ENCODE measurements around the gene C15orf62.

The C15orf62 gene

DNA sequence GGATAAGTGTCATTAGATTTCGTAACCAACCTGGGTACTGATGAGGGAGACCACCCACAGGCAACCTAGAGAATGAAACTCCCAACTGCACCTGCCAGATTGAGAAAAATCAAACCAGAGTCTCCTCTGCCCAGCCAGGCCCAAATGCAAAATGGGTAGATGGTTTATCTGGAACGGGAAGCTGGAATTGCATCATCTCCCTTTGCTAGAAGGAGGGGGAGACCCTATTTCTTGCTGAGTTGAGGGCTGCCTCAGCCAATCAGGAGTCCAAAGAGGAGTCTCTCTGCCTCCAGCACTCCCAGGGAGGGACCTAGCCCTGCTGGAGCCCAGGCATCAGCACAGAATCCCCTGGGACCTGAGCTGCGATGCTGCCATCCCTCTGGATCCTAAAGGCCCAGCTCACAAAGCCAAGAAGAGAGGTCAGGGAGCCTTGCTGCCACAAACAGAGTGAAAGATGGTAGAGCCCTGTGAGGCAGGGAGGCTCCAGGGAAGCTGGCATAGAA lies 22.8 kb upstream of the C15orf62 start:
- peak; percentile 65 for DNase-seq (ENCODE audit: low read depth)
- no peak overlapping the region for H3K4me3 ChIP-seq (ENCODE audit: low read depth, low read length)
- TF ChIP-seq CTCF (conservative IDR thresholded peaks at IDR 0.05; ENCODE audit: low read depth, low read length), result no peak

DNA sequence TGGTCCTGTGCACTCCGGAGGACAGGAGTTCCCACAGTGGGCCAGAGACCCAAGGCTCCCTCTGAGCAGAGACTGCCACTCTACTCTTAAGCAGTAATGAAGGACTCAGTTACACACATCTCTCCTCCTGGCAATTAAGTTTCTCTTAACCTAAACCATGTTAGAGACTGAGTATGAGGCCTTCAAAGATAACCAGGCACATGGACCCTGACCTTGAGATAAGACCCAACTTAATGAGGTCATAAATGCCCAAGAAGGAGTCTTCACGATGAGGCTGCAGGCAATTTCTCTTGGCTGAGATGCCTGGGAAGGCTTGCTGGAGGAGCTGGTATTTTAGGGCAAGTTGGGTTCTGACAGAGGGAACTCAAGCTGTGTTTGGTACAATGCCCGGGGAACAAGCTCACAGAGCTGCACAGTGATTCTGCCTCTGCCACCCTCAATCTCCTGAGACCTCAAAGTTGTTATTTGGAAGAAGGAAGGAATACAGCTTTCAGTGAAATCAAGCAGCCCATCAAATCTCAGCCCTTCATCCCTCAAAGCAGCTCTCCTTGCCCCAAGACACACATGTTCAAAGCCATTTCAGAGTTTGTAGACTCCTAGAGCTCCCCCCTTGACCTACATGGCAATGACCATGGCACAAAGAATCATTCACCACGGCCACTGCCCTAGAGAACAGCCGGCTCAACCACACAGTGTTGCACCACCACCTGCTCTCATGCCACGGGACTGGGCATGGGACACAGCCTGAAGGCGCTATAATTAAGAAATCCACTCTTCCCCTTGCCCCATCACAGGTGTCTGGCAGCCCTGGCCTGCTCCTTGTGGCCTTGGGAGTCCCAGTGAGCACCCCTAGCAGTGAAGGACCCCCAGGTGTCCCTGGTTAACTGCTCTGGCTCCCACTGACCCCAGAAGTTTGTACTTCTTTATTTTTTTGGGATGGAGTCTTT lies 21.8 kb upstream of the C15orf62 start:
- no peak for DNase-seq (ENCODE audit: low read depth)
- no peak for TF ChIP-seq CTCF (conservative IDR thresholded peaks at IDR 0.05; ENCODE audit: low read depth, low read length)
- H3K4me3 ChIP-seq (ENCODE audit: low read depth, low read length), result no peak overlapping the region

DNA sequence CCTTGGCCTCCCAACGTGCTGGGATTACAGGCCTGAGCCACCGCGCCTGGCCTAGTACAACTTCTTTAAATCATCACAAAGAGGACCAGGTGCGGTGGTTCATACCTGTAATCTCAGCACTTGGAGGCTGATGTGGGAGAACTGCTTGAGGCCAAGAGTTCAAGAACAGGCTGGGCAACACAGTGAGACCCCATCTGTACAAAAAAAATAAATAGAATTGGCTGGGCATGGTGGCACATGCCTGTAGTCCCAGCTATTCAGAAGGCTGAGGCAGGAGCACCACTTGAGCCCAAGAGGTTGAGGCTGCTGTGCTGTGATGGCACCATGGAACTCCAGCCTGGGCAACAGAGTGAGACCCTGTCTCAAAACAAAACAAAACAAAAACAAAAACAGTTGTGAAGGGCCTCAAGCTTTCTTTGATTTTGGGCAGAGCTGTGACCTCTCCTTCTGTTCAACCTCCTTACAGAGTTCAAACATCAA lies 20.6 kb upstream of the C15orf62 start:
- no peak overlapping the region for H3K4me3 ChIP-seq (ENCODE audit: low read depth, low read length)
- no peak for TF ChIP-seq CTCF (conservative IDR thresholded peaks at IDR 0.05; ENCODE audit: low read depth, low read length)
- DNase-seq (ENCODE audit: low read depth), result no peak

DNA sequence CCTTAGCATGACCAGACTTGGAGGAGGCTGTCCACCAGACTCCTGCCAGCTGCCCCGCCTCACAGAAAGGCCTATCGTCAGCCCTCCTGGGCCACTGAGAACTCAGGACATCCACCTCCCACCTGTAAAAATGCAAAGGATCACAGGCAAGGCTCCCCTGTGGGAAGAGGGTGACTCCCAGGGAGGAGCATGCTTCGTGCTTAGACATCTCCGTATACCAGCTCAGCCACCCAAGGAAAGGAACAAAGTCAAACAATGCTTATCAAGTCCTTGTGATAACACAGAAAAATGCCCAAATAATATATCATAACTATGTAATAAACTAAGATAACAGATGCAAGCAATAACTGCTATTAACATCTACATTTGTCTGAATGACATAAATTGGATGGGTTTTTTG lies 18.9 kb upstream of the C15orf62 start:
- no peak for TF ChIP-seq CTCF (conservative IDR thresholded peaks at IDR 0.05; ENCODE audit: low read depth, low read length)
- no peak overlapping the region for H3K4me3 ChIP-seq (ENCODE audit: low read depth, low read length)
- DNase-seq (ENCODE audit: low read depth), result no peak

DNA sequence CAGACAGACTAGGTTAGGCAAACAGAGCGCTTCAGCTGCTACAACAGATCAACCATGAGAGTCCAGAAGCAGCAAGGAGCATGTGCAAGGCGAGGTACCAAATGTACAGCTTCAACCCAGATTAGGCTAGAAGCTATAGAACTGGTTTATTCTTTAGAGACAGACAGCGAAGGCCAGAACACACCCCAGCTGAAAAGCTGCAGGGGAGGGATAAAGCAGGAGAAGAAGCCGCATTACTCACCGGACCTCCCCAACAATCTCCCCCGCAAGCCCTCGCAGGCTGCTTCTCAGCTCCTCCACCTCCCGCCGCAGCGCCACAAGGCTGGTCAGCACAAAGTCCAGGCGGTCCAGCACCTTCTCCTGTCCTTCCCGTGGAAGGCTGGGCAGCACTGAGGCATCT lies 18.0 kb upstream of the C15orf62 start:
- no peak for TF ChIP-seq CTCF (conservative IDR thresholded peaks at IDR 0.05; ENCODE audit: low read depth, low read length)
- no peak overlapping the region for H3K4me3 ChIP-seq (ENCODE audit: low read depth, low read length)
- DNase-seq (ENCODE audit: low read depth), result no peak

DNA sequence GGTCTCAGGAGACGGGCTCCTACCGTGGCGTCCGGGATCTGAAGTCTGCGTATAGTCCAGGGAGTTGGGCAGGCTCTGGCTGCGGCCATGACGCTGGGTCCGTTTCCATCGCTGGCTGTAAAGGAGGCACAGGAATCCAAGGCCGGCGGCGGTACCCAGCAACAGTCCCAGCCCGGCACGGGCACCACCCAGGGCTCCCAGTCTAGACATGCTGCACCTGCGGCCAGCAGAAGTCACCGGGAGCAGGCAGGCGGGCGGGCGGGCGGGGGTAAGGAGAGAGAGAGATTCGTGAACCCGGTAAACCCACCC lies 15.3 kb upstream of the C15orf62 start:
- DNase-seq (ENCODE audit: low read depth), result peak; percentile 30
- peak overlapping the region; percentile 94 for H3K4me3 ChIP-seq (ENCODE audit: low read depth, low read length)
- no peak for TF ChIP-seq CTCF (conservative IDR thresholded peaks at IDR 0.05; ENCODE audit: low read depth, low read length)
